GM21576 (cell line): Measurements from ENCODE around the gene WDR13.
"Not testable (repeated sequence)": the region's sequence is repeated elsewhere in the genome, so short reads cannot be mapped to it uniquely, and the experiment has no call there.

ENCODE experiments used
- ATAC-seq: cut with Tn5 transposase; IDR thresholded peaks from one replicate; pipeline ENCODE4 v1.9.1; 2021; ENCODE audit warnings: mild to moderate bottlenecking, moderate library complexity; ENCODE audit not compliant: unreplicated experiment

WDR13 gene

GRCh38 chrX:48597353-48598264 lies at the start of gene WDR13:
Gene WDR13 (plus strand): TSS chrX:48597492. CDS start chrX:48597997, 505 bp downstream.
- ATAC-seq: peak; percentile 59

- ATAC-seq: no peak
Measured at GRCh38 chrX:48548871-48549270, 48.4 kb upstream of the WDR13 start.

DNA sequence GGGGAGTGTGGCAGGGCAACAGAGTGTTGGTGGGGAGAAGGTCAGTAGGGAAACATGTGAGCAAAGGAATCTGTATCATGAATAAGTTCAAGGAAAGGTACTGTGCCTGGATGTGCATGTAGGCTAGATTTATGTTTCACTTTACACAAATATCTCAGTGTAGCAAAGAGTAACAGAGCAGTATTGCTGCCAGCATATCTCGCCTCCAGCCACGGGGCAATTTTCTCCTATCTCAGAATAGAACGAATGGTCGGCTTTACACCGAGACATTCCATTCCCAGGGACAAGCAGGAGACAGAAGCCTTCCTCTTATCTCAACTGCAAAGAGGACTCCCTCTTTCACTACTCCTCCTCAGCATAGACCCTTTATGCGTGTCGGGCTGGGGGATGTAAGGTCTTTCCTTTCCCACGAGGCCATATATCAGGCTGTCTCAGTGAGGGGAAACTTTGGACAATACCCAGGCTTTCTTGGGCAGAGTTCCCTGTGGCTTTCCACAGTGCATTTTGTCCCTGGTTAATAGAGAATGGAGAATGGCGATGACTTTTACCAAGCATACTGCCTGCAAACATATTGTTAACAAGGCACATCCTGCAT lies 41.5 kb upstream of the WDR13 start:
- ATAC-seq: not testable (repeated sequence)

- no peak for ATAC-seq
Measured at GRCh38 chrX:48558271-48558670, 39.0 kb upstream of the WDR13 start.

GRCh38 chrX:48559636-48560035 lies 37.7 kb upstream of the WDR13 start:
- no peak for ATAC-seq

DNA sequence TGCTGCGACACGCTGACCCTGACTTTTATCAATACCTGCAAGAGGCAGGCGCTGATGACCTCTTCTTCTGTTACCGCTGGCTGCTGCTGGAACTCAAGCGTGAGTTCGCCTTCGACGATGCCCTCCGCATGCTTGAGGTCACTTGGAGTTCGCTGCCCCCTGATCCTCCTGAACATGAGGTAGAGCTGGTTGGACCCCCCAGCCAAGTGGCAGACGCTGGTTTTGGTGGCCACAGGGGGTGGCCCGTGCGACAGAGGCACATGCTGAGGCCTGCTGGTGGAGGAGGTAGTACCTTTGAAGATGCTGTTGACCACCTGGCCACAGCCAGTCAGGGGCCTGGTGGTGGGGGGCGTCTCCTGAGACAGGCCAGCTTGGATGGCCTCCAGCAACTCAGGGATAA lies 37.2 kb upstream of the WDR13 start:
- no peak for ATAC-seq

DNA sequence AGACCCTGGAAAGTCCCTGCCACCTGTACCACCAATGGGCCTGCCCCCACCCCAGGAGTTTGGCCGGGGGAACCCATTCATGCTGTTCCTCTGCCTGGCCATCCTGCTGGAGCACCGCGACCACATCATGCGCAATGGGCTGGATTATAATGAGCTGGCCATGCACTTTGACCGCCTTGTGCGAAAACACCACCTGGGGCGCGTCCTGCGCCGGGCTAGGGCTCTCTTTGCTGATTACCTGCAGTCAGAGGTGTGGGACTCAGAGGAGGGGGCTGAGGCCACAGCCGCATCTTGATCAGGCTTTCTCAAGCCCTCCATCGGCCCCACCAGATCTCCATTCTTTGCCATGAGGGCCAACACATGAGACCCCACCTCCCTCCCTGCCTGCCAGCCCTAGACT lies 36.6 kb upstream of the WDR13 start:
- no peak for ATAC-seq

DNA sequence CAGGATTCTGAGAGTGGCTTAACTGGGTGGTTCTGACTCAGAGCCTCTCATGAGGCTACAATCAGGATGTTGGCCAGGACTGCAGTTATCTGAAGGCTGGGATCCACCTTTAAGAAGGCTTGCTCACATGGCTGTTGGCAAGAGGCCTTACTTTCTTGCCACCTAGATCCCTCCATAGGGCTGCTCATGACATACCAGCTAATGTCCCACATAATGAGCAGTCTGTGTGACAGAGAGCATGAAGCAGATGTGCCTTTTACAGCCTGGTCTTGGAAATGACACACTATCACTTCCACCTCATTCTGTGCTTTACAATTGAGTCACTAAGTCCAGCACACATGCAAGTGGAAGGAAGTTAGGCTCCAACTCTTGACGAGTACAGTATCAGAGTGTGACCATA lies 27.3 kb upstream of the WDR13 start:
- no peak for ATAC-seq

DNA sequence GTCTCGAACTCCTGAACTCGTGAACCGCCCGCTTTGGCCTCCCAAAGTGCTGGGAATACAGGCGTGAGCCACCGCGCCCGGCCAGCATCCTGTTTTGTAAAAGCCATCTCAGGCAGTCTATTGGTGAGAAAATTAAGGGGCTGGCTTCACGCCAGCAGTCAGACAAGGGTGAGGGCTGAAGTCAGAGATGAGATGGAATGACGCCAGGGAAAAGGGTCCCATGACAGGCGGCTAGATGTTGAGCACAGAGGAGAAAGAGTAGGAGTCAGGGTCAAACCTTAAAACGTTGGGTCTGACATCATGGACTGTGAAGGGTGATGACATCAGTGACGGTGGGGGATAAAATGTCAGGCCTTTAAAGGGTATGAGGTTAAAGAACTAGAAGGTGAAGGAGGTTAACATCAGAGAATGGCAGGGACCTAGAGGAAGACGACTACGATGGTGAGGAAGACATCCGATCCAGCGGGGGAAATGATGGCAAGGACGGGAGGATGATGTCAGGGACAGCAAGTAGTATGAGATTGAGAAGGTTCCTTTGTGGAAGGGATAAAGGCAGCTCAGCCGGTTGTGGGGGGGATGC lies 23.5 kb upstream of the WDR13 start:
- ATAC-seq: no peak

- ATAC-seq: peak; percentile 79
Measured at GRCh38 chrX:48574270-48575266, 22.7 kb upstream of the WDR13 start, which contains the start of gene RBM3. Gene RBM3 (plus strand): TSS chrX:48574484. CDS start chrX:48575181, 697 bp downstream.

- no peak for ATAC-seq
Measured at GRCh38 chrX:48575642-48576041, 21.6 kb upstream of the WDR13 start.

DNA sequence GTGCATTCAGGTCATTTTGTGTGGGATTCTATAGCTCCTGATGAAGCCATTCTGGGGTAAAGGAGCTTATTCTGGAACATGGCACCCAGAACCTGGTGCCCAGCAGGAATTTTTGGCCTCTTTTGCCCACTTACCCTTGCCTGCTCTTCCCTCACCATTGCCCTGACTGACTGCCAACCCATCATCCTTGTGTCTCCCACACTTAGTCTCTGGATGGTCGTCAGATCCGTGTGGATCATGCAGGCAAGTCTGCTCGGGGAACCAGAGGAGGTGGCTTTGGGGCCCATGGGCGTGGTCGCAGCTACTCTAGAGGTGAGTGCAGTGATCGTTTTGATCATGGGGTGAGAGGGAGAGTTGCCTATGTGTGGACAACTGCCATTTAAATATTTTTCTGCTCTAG lies 21.2 kb upstream of the WDR13 start:
- ATAC-seq: no peak

DNA sequence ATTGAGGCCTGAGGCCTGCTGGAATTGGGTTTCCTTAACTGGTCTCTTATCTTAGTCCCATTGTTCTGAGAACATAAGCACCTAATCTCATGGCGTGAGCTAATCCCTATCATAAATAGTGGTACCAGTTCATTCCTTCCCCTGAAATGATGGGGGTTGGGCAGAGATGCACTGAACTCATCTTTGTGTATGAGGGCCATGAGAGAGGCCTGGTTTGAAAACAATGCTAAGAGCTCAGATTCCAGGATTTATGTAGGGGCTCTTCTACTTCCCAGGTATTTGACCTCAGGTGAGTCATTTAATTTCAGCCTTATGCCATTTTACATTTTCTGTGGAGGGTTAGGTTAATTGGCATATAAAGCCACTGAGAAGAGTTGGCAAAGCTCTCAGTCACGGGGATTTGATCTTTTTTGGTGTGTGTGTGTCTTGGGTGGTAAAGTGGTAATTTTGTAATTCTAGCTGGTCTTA lies 18.6 kb upstream of the WDR13 start:
- no peak for ATAC-seq

DNA sequence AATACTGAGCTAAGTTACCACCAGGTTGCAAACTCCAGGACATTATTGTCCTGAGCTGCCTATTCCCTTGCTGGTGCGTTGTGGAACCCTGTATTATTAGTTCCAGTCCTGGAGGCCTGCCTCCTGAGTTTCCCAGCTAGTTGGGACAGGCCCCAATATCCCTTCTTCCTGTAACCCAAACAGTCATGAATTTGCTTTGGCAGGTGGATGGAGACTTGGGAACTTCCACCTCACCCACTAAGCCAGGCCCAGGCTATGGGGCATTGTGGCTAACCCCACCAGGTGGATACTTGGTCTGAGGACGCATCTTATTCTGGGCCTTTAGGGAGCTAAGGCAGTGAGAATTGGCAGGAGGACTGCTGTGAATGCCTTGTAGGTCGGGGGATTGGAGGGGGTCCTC lies 18.0 kb upstream of the WDR13 start:
- ATAC-seq: no peak

- no peak for ATAC-seq
Measured at GRCh38 chrX:48580662-48581061, 16.6 kb upstream of the WDR13 start.

GRCh38 chrX:48584698-48585097 lies 12.6 kb upstream of the WDR13 start:
- no peak for ATAC-seq

GRCh38 chrX:48589482-48590162 lies 7.7 kb upstream of the WDR13 start:
- no peak for ATAC-seq

DNA sequence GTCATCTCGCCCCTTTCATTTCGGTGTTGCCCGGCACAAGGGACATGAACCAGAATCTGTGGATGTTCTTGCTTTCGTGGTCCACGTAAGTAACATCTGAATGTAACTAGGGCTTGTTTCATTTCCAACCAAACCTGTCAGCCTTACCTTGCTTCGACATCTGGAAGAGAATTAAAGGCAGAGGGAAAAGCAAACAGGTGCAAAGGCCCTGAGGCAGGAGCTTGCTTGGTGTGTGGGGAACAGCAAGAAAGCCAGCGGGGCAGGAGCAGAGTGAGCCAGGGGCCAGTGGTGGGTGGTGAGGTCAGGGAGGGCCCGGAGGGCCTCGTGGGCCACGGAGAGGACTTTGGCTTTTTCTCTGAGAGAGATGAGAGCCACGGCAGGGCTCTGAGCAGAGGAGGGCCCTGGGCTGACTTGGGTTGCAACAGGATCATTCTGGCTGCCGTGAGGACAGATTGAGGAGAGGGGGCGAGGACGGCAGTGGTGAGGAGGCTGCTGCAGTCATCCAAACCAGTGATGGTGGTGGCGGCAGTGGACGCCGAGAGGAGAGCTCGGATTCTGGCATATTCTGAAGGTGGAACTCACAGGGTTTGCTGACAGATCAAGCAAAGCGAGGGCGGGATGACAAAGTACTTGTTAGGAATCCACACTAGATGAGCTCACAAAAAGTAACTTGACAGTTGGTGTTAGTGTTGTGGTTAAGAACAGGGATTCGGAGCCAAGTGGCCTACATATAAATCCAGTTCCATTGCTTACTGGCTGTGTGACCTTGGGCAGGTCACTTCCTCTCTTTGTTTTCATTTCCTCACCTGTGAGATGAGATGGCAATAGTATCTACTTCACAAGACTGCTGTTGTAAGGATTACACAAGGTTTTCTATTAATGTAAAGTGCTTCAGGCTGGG lies 6.8 kb upstream of the WDR13 start:
- ATAC-seq: no peak

- ATAC-seq: no peak
Measured at GRCh38 chrX:48591255-48591791, 6.0 kb upstream of the WDR13 start.
